IPS-18c (cell line): ENCODE data around the gene UBASH3A.

Source experiments
- H3K4me3 ChIP-seq: 2 replicates; pipeline ENCODE4 v1.7.0; 2013; ENCODE audit warnings: low read depth, mild to moderate bottlenecking, low read length, moderate library complexity; ENCODE audit not compliant: insufficient read depth
- H3K9me3 ChIP-seq: one replicate; pipeline ENCODE4 v1.6.1; 2013; ENCODE audit warnings: mild to moderate bottlenecking, low read length, moderate library complexity; ENCODE audit not compliant: control insufficient read depth, insufficient read depth

Gene UBASH3A

DNA sequence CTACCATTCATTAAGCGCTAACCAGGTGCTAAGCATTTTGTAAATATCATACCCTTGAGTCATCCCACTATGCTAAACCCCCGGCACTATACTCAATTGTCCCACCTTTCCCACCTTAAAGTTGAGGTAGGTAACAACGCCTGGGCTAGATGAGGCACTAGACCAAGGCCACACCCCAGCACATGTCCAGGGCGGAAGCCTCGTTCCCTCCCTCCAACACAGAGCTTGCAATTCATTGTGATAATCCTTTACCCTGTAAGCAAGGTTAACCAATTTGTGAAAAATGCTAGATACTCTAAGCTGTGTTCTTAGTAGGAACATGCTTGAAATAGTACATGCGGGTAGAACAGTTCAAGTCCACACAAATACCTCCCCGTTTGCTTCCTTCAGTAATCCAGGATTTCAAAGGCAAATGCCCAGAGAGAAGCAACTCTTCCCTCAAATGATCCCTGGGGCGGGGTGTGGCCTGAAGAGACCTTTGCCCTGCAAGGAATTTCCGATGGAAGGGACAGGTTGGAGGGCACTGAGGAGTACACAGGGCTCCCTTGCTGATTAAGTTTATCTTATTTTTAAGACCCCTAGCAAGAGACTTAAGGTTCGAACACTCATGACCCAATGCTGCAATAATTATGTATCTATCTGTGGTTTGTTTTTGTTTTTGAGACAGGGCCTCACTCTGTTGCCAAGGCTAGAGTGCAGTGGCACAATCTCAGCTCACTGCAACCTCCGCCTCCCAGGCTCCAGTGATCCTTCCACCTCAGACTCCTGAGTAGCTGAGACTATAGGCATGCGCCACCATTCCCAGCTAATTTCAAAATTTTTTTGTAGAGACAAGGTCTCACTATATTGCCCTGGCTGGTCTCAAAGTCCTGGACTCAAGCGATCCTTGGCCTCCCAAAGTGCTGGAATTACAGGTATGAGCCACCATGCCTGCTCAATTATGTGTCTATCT, 89.7 kb downstream of the UBASH3A start:
- Histone ChIP-seq H3K9me3 (no peaks in the 10 kb centered on the region), H3K4me3 (no peak overlapping the region)

DNA sequence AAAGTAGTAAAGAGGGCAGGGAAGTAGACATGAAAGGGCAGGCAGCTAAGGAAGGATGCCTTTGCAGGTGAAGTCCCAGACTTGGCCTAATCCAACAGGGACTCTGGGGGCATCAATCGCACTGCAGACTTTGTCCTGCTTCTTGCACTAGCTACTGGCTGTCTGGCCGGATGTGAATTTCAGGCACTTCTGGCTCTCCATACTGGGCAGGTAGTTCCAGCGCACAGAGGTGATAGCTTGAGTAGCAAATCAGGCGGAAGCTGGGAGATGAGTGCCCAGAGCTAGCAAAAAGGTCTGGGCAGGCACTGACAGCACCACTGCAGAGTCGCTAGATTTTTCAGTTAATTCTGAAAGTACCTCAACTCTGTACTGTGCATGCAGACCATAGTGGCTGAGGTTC, 91.3 kb downstream of the UBASH3A start:
- no peaks in the 10 kb centered on the region for H3K9me3 ChIP-seq
- H3K4me3 ChIP-seq = no peak overlapping the region

DNA sequence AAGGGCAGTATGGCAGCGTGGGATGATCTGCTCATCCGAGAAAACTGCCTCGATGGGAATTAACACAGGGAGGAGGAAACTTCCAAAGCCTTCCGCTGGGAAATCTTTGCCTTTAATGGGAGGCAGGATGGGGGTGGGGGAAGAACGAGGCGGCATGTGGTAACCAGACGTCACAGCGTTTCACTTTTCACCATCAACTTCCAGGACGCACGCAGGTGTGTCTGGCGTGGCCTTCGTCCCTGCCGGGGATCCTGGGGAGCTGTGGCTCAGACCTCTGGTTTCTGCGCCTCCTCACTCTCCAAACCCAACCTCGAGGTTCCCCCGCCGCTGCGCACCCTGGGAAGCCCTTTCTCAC, 92.0 kb downstream of the UBASH3A start:
- Histone ChIP-seq H3K9me3 (no peaks in the 10 kb centered on the region), H3K4me3 (peak overlapping the region; percentile 76)

DNA sequence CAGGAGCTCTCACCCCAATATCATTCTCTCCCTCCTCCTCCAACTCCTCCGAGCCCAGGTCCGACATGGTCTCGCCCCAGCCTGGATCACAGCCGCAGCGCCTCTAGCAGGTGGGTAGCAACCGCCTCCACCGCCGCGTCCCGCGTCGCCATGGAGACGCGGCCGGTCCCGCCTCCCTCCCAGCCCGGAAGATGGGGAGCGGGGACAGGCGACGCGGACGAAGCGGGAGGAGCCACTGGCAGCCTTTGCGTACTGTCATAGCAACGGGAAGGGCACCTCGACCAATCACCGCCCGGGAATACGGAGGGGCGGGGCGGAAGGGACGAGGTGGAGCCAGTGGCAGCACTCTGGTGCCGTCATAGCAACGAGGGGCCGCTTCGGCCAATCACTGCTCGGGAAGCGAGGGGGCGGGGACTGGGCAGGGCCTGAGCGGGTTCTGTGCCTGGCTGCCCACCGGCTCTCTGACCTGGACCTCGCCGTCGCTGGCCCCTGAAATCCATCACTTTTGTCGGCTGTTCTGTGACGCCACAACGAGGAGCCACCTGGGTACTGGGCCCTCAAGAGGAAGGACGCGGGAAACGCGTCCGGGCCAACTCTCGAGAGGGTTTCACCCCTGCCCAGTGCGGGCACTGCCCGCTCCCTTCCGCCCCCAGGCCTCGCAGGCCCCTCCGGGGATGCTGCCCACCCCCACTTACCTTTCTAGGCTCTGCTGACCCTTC, 92.6 kb downstream of the UBASH3A start, which contains the start of gene RSPH1:
TSS of gene RSPH1 (minus strand) at position 105 of the 719 bp plus-strand sequence. CDS start at position 67, 38 bp downstream.
- Histone ChIP-seq H3K4me3 (peak within 1 kb of the TSS; percentile 80), H3K9me3 (no peaks in the 10 kb centered on the region)

DNA sequence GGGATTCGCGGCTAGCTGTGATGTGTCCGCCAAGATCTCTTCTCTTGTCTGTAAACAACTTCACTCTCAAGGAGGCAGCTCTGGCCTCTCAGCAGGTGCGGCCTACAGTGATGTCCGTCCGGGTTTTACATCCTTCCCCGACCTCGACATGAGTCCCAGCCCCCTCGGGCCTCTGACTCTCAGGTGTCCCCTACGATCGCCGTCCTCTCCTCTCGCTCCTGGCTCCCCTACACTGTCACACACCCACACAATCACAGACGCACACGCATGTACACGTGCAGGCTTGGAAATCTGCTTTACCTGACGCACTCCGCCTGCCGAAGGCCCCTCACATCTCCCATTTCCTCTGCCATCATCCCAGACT, 93.1 kb downstream of the UBASH3A start:
- peak overlapping the region; percentile 80 for H3K4me3 ChIP-seq
- no peaks in the 10 kb centered on the region for H3K9me3 ChIP-seq
